Fibroblast of lung (primary cell): ENCODE results near the gene GNB5.

Experiments used
- EZH2 ChIP-seq: IDR thresholded peaks from 2 replicates; pipeline ENCODE4 v1.5.1; 2012; ENCODE audit warnings: low read length, control low read depth, mild to moderate bottlenecking; ENCODE audit errors: missing control alignments
- TF ChIP-seq, protein P1 (sequence below), 2 donors: IDR thresholded peaks in 1 of 2; conservative IDR thresholded peaks in 1 of 2; 1 replicate in 1 of 2; 2 replicates in 1 of 2; pipeline ENCODE4 v1.5.1; 2011 to 2012; ENCODE audit warnings: low read length in 2 of 2, control low read depth in 1 of 2, inconsistent platforms in 1 of 2, low read depth in 1 of 2, mild to moderate bottlenecking in 1 of 2

DNA sequence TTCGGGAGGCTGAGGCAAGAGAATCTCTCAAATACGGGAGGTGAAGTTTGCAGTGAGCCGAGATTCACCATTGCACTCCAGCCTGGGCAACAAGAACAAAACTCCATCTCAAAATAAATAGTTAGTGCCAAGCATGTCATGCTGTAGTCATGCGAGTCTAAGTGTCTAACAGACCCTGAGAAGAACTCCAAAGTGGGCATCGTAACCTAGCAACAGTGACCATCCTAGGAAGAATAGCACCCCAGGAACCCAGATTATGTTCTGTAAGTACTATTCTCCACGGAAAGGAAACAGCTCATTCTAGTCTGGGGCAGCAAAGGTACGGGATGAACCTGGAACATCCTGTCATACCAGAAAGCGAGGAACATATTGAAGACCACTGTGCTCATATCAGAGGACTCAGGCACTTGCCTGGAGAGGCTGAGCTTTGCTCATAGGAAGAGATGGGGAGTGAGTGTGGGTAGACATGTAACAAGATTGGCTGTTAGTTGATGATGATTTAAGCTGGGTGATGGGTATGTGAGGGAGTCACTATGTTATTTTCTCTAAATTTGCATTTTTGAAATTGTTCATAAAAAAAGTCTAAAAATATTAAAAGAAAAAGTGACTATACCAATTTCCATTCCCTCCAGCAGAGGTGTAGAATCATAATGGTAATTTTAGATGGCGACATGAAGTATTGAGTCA lies 110.3 kb downstream of the GNB5 start:
- TF ChIP-seq, protein P1, sequence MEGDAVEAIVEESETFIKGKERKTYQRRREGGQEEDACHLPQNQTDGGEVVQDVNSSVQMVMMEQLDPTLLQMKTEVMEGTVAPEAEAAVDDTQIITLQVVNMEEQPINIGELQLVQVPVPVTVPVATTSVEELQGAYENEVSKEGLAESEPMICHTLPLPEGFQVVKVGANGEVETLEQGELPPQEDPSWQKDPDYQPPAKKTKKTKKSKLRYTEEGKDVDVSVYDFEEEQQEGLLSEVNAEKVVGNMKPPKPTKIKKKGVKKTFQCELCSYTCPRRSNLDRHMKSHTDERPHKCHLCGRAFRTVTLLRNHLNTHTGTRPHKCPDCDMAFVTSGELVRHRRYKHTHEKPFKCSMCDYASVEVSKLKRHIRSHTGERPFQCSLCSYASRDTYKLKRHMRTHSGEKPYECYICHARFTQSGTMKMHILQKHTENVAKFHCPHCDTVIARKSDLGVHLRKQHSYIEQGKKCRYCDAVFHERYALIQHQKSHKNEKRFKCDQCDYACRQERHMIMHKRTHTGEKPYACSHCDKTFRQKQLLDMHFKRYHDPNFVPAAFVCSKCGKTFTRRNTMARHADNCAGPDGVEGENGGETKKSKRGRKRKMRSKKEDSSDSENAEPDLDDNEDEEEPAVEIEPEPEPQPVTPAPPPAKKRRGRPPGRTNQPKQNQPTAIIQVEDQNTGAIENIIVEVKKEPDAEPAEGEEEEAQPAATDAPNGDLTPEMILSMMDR (conservative IDR thresholded peaks at IDR 0.05 in 1 of 2, IDR thresholded peaks at IDR 0.05 in 1 of 2; ENCODE audit: low read depth in 1 of 2, low read length in 2 of 2): no peak
- no peak for TF ChIP-seq EZH2
